ENCODE data around the gene MIPOL1. TPM values are rescaled to one million over a fixed set of nuclear protein-coding genes. Genes with fewer than 3 reads are reported as not detected.

Gene MIPOL1
- total and polyA plus RNA-seq, 8 donors: 10.4 to 16.0 (median 12.4) TPM

GRCh38 chr14:37596790-37597472 is 399.2 kb downstream of the MIPOL1 start:
- Histone ChIP-seq H3K9me3 (no peaks in the 10 kb centered on the region), H3K27me3 (peaks cover 88 to 100% of the 10 kb centered on the region in 2 donors), H3K4me3 (peak overlapping the region in 1 of 2 donors; percentile 38), H3K27ac (peak overlapping the region in 1 of 2 donors; percentile 91), H3K4me1 (peaks cover 0 to 35% of the 10 kb centered on the region in 2 donors), H3K36me3 (no peaks in the 10 kb centered on the region)
- DNase-seq (no peak), ATAC-seq (no peak)
- intact Hi-C loops (cut with DNase I): no loop called here
- TF ChIP-seq, protein P1, sequence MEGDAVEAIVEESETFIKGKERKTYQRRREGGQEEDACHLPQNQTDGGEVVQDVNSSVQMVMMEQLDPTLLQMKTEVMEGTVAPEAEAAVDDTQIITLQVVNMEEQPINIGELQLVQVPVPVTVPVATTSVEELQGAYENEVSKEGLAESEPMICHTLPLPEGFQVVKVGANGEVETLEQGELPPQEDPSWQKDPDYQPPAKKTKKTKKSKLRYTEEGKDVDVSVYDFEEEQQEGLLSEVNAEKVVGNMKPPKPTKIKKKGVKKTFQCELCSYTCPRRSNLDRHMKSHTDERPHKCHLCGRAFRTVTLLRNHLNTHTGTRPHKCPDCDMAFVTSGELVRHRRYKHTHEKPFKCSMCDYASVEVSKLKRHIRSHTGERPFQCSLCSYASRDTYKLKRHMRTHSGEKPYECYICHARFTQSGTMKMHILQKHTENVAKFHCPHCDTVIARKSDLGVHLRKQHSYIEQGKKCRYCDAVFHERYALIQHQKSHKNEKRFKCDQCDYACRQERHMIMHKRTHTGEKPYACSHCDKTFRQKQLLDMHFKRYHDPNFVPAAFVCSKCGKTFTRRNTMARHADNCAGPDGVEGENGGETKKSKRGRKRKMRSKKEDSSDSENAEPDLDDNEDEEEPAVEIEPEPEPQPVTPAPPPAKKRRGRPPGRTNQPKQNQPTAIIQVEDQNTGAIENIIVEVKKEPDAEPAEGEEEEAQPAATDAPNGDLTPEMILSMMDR (IDR thresholded peaks at IDR 0.05): no peak

GRCh38 chr14:37597538-37597913 is 399.8 kb downstream of the MIPOL1 start:
- H3K4me3 ChIP-seq: peak overlapping the region in 1 of 2 donors; percentile 38
- TF ChIP-seq, protein P1 (IDR thresholded peaks at IDR 0.05): peak in 1 of 2 donors; percentile 32
- peak overlapping the region; percentile 58 to 84 for H3K27ac ChIP-seq
- DNase-seq: peak in 1 of 4 donors; percentile 47
- intact Hi-C loops (cut with DNase I): no loop called here
- no peaks in the 10 kb centered on the region for H3K9me3 ChIP-seq
- peak; percentile 2 for ATAC-seq
- H3K36me3 ChIP-seq: no peaks in the 10 kb centered on the region
- H3K4me1 ChIP-seq: peaks cover 0 to 35% of the 10 kb centered on the region in 2 donors
- peaks cover 88 to 100% of the 10 kb centered on the region in 2 donors for H3K27me3 ChIP-seq

GRCh38 chr14:37597914-37598746 is 400.4 kb downstream of the MIPOL1 start:
- Histone ChIP-seq H3K4me1 (peaks cover 0 to 35% of the 10 kb centered on the region in 2 donors), H3K36me3 (no peaks in the 10 kb centered on the region), H3K27me3 (peaks cover 88 to 100% of the 10 kb centered on the region in 2 donors), H3K9me3 (no peaks in the 10 kb centered on the region), H3K4me3 (peak overlapping the region; percentile 11 to 38), H3K27ac (peak overlapping the region; percentile 58 to 84)
- ATAC-seq (peak; percentile 61), DNase-seq (peak in 2 of 4 donors; percentile 57 to 87)
- TF ChIP-seq, protein P1 (IDR thresholded peaks at IDR 0.05): no peak
- intact Hi-C loops (cut with DNase I): no loop called here

DNA sequence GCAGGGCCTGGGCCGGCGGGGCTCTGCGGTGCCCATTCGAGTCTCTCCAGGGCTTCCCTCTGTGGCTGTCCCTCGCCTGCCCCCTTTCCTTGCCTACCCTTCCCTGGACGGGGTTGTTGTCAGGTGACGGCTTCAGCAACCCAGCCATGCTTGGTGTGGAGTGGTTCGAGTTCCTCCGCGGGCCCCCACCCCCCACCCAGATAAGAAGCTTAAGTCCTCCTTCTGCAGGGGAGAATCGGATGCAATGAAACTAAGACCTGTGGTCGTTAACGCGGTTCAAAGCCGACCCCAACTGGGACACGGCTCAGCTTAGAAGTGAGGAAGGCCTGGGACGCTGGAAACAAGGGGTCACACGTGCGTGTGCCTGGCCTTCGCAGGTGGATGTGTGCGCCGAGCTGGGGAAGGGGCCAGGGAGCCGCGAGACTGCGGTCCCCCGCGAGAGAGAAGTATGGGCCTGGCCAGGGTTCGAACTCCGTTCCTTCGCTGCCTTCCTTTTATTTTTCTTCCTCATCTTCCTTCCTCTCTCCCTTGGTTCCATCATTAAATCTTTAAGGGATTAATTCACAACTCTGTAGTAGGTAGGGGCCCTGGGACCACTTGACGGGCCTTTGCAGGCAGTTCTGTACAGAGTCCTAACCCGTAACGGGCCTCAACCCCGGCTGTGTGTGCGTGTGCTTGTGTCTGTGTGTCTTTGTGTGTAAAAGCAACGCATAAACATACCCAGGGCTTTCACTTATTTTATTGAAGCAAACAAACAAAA is 401.2 kb downstream of the MIPOL1 start:
- Histone ChIP-seq H3K36me3 (no peaks in the 10 kb centered on the region), H3K9me3 (no peaks in the 10 kb centered on the region), H3K4me1 (peaks cover 0 to 34% of the 10 kb centered on the region in 2 donors), H3K4me3 (peak overlapping the region; percentile 15 to 38), H3K27me3 (peaks cover 88 to 100% of the 10 kb centered on the region in 2 donors), H3K27ac (peak overlapping the region; percentile 58 to 84)
- DNase-seq (no peak), ATAC-seq (peak; percentile 1)
- intact Hi-C loops (cut with DNase I): no loop called here
- TF ChIP-seq, protein P1 (IDR thresholded peaks at IDR 0.05): no peak
